Measurements from ENCODE around the gene TPM1.

DNA sequence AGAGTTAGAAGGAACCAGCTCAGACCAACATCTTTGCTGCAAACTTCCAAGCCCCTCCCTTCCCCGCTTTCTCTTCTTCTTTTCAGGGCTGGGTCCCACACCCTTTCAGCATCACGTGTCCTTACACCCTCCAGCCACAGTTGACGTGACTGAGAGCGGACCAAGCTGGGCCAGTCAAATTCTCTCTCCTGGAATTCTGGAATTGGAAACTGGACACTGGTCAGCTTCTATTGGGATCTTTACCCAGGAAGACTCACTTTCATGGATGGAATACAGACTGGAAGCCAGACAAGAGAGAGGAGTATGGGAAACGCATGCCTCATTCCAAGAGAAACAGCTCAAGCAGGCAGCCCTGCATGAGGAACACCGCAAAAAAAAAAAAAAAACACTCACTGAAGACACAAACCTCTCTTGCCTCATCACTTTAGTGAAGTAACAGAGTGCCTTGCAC is 12.4 kb upstream of the TPM1 start:
- TF ChIP-seq CTCF (conservative IDR thresholded peaks at IDR 0.05 in 1 of 2, IDR thresholded peaks at IDR 0.05 in 1 of 2; ENCODE audit: extremely low read depth in 1 of 2, insufficient read depth in 1 of 2, low read depth in 1 of 2, low read length in 2 of 2) (no peak), EZH2 (IDR thresholded peaks at IDR 0.05; ENCODE audit: borderline replicate concordance, low read length) (no peak)

All from mammary epithelial cell (primary cell).